Effector memory CD4-positive, alpha-beta T cell (primary cell): Measurements from ENCODE around the gene HIVEP3.

Experiments used
- DNase-seq, 3 donors: peaks; one replicate each; pipeline ENCODE4 v3.0.0-alpha.2; 2020
- H3K27ac ChIP-seq: 2 replicates; pipeline ENCODE4 v1.7.0; 2013; ENCODE audit warnings: mild to moderate bottlenecking, low read length, moderate library complexity; ENCODE audit not compliant: insufficient read depth, poor library complexity, severe bottlenecking
- H3K27me3 ChIP-seq: replicated peaks from 2 replicates; pipeline ENCODE4 v1.7.0; 2013; ENCODE audit warnings: mild to moderate bottlenecking, low read length; ENCODE audit not compliant: insufficient read depth, control insufficient read depth, poor library complexity, severe bottlenecking
- H3K36me3 ChIP-seq: 2 replicates; pipeline ENCODE4 v1.7.0; 2013; ENCODE audit warnings: mild to moderate bottlenecking, low read length, moderate library complexity; ENCODE audit not compliant: control insufficient read depth, insufficient read depth
- H3K4me1 ChIP-seq: 2 replicates; pipeline ENCODE4 v1.7.0; 2013; ENCODE audit warnings: low read length, mild to moderate bottlenecking; ENCODE audit not compliant: control insufficient read depth, insufficient read depth, poor library complexity, severe bottlenecking
- H3K4me3 ChIP-seq: 2 replicates; pipeline ENCODE4 v1.7.0; 2013; ENCODE audit warnings: low read length, low read depth, mild to moderate bottlenecking; ENCODE audit not compliant: insufficient read depth, poor library complexity, severe bottlenecking
- H3K9me3 ChIP-seq: 2 replicates; pipeline ENCODE4 v1.7.0; 2013; ENCODE audit warnings: mild to moderate bottlenecking, low read length, moderate library complexity; ENCODE audit not compliant: control insufficient read depth

The HIVEP3 gene

DNA sequence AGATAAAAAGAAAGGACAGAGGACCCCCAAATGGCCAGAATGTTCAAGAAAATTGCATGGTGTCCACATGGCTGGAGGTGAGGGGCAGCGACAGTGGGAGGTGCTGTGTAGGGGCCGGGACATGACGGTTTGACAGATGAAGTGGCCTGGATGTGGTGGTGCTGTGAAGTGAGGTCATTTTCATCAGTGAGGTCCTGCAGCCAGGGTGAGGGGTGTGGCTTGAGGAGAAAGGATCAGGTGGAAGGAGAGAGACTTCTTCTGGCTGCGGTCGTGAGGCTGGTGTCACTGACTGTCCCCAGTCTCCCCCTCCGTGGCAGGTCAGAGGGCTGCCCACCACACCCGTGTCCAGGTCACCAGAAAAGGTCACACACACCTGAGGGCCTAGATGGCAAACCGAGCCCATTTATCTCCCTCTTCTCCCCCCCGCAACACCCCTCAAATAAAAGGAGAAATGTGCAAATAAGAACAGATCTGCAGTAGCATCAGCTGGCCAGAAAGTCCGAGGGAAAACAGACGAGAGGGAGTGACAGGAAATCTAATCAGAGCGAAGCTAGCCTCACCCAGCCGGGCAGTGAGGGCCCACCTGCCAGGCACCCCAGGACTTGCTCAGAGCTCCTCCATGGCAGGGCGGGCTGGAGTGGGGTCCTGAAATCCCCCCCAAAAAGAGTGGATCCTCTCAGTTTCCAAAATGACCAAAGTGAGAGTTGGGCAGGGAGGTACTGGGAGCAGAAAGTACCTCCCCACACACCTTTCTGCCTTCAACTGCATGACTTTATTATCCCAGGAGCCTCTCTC, 285.7 kb downstream of the HIVEP3 start:
- H3K27me3 ChIP-seq = no peaks in the 10 kb centered on the region
- no peaks in the 10 kb centered on the region for H3K9me3 ChIP-seq
- DNase-seq = no peak
- H3K4me1 ChIP-seq = no peaks in the 10 kb centered on the region
- H3K36me3 ChIP-seq = no peaks in the 10 kb centered on the region
- no peak overlapping the region for H3K4me3 ChIP-seq
- no peak overlapping the region for H3K27ac ChIP-seq

DNA sequence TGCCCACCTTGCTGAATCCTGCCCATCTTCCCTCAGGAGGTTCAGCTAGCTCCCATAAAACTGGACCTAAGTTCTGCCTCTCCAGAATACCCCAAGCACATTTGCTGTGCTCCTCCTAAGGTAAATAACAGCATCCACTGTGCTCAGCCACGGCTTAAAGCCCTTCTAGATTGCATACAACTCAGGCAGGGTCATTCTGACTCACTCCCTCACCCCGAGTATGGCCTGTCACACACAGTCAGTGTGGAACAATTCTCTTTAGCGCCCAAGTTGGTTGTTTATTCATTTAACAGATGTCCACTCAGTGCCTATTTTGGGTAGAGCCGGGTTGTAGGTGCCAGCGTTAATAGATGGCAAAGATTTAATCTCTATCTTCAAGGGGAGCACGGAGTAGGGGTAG, 286.8 kb downstream of the HIVEP3 start:
- no peak for DNase-seq
- H3K27me3 ChIP-seq = no peaks in the 10 kb centered on the region
- no peak overlapping the region for H3K27ac ChIP-seq
- no peaks in the 10 kb centered on the region for H3K36me3 ChIP-seq
- H3K9me3 ChIP-seq = no peaks in the 10 kb centered on the region
- no peaks in the 10 kb centered on the region for H3K4me1 ChIP-seq
- H3K4me3 ChIP-seq = no peak overlapping the region

DNA sequence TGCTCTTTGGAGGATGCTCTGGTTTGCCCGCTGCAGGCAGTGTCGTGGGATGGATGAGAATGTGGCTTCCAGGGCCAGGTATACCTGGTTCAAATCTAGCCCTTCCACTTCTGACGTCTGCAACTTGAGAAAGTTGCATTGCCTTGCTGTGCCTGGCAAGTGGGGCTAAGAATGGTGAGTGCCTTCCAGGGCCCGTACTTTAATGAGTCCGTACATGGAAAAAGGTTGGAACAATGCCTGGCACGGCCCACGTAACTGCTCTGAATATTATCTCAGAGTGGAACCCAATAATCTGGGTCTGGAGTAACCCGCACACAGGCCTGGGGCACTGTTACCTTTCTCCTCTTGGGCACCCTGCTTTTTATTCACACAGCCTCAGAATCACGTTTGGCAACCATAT, 287.6 kb downstream of the HIVEP3 start:
- H3K27ac ChIP-seq = no peak overlapping the region
- DNase-seq = no peak

GRCh38 chr1:41629571-41629970, 289.2 kb downstream of the HIVEP3 start:
- no peaks in the 10 kb centered on the region for H3K9me3 ChIP-seq
- H3K4me1 ChIP-seq = no peaks in the 10 kb centered on the region
- no peaks in the 10 kb centered on the region for H3K27me3 ChIP-seq
- no peaks in the 10 kb centered on the region for H3K36me3 ChIP-seq
- no peak overlapping the region for H3K4me3 ChIP-seq
- H3K27ac ChIP-seq = no peak overlapping the region
- no peak for DNase-seq

More for the DNA sequence above, 287.6 kb downstream of the HIVEP3 start:
- Histone ChIP-seq H3K36me3 (no peaks in the 10 kb centered on the region), H3K9me3 (no peaks in the 10 kb centered on the region), H3K4me1 (no peaks in the 10 kb centered on the region), H3K4me3 (no peak overlapping the region), H3K27me3 (no peaks in the 10 kb centered on the region)

GRCh38 chr1:41629141-41629540, 289.6 kb downstream of the HIVEP3 start:
- H3K36me3 ChIP-seq = no peaks in the 10 kb centered on the region
- DNase-seq = no peak
- H3K27ac ChIP-seq = no peak overlapping the region
- H3K27me3 ChIP-seq = no peaks in the 10 kb centered on the region
- no peaks in the 10 kb centered on the region for H3K4me1 ChIP-seq
- H3K9me3 ChIP-seq = no peaks in the 10 kb centered on the region
- no peak overlapping the region for H3K4me3 ChIP-seq

DNA sequence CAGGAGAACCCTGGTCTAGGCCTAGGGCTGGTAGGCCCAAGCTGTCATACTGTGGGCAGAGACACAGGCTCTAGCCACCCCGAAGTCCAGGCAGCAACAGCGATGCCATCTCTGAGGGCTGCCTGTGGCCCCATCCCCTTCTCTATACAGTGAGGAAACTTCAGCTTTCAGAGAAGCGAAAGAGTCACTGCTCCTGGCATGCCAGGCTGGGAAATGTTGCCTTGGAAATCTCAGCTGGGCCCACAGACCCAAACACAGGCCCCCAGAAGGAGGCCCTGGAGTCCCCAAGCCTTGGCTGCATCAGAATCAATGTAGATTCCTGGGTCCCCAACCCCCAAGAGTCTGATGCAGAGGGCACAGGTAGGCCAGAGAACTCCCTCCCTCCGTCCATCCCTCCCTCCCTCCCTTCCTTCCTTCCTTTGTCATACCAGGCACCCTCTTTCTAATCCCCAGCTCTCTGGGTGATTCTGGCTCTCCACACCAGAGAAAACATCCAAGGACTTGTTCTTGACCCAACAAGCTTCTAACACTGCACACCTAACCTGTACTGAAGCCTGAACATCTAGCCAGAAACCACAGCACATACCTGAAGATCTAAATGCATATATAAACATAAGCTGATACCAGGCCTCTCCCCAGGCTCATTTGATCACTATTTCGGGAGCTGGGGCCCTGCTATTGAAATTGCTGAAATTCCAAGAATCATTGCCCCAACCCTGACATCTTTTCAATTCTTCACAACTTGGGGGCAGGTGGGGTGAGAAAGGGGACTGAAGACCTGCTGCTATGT, 291.0 kb downstream of the HIVEP3 start:
- H3K4me3 ChIP-seq = no peak overlapping the region
- H3K27ac ChIP-seq = no peak overlapping the region
- H3K4me1 ChIP-seq = peaks cover 7% of the 10 kb centered on the region
- no peak for DNase-seq
- no peaks in the 10 kb centered on the region for H3K9me3 ChIP-seq
- no peaks in the 10 kb centered on the region for H3K27me3 ChIP-seq
- no peaks in the 10 kb centered on the region for H3K36me3 ChIP-seq

DNA sequence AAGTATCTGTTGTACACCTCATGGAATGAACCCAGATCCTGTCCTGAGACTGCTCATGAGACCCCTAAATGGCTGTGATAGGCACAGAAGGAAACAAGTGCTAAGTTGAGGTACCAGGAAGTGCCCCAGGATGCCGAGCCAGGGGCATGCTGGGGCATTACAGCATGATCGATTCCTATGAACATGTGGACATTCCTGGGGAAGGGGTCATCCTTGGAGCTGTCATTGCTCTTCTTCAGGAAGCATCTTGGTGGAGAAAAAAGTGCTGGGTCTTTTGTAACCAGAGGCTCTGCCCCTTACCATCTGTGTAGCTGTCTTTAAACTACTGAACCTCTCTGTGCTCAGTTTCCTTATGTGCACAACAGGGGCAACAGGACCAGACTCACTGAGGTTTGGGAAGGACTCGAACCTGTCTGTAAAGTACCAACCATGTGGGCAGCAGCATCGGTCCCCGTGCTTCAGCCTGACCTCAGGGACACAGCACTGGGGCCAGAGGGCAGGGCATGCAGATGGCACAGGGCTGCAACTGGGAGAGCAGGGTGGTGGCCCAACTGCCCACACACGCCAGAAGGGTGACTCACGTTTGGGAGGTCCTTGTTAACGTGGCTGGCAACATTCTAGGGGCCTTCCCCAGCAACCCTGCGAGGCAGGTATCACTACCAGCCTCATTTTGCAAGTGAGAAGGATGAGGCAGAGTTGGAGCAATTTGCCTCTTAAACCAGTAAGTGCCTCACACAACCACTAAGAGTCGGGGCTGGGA, 291.9 kb downstream of the HIVEP3 start:
- no peaks in the 10 kb centered on the region for H3K36me3 ChIP-seq
- peaks cover 7% of the 10 kb centered on the region for H3K4me1 ChIP-seq
- no peaks in the 10 kb centered on the region for H3K9me3 ChIP-seq
- DNase-seq = no peak
- no peak overlapping the region for H3K27ac ChIP-seq
- no peaks in the 10 kb centered on the region for H3K27me3 ChIP-seq
- no peak overlapping the region for H3K4me3 ChIP-seq

GRCh38 chr1:41626146-41626545, 292.6 kb downstream of the HIVEP3 start:
- no peak overlapping the region for H3K27ac ChIP-seq
- H3K27me3 ChIP-seq = no peaks in the 10 kb centered on the region
- H3K4me3 ChIP-seq = no peak overlapping the region
- H3K4me1 ChIP-seq = peaks cover 7% of the 10 kb centered on the region
- no peaks in the 10 kb centered on the region for H3K36me3 ChIP-seq
- H3K9me3 ChIP-seq = no peaks in the 10 kb centered on the region
- no peak for DNase-seq

- no peaks in the 10 kb centered on the region for H3K9me3 ChIP-seq
- peaks cover 7% of the 10 kb centered on the region for H3K4me1 ChIP-seq
- no peak overlapping the region for H3K4me3 ChIP-seq
- H3K27ac ChIP-seq = no peak overlapping the region
- no peak for DNase-seq
- no peaks in the 10 kb centered on the region for H3K27me3 ChIP-seq
- no peaks in the 10 kb centered on the region for H3K36me3 ChIP-seq
These were observed 295.0 kb downstream of the HIVEP3 start for GRCh38 chr1:41623736-41624135.
